GM12878 (cell line): ENCODE results near the gene KBTBD13. TPM values are rescaled to one million over a fixed set of nuclear protein-coding genes. Genes with fewer than 3 reads are reported as not detected.

Source experiments
- ATAC-seq: fragments of 200-7000 bp; cut with Tn5 transposase; 3 replicates; pipeline ENCODE4 v1.9.1; 2020; ENCODE audit warnings: mild to moderate bottlenecking, moderate library complexity
- BruUV-seq: library from RNA; stranded (reverse); fragments of 400-500 nt; replicated peaks from 2 replicates; lab custom pipeline; 2021; lab: Mats Ljungman, UMichigan
- CTCF ChIA-PET: fragments of 300-600 bp; sonication (Branson Sonifier 250); formaldehyde crosslinking; extraction: SDS; loops from one replicate; lab custom pipeline; 2021; ENCODE audit warnings: inconsistent platforms; lab: Yijun Ruan, JAX
- POLR2A ChIA-PET: fragments of 350-600 bp; formaldehyde crosslinking; extraction: SDS; loops from one replicate; lab custom pipeline; 2021; ENCODE audit warnings: inconsistent platforms; lab: Charles Lee
- RAD21 ChIA-PET: fragments of 300-600 bp; sonication (Branson Sonifier 250); formaldehyde crosslinking; loops from one replicate; lab custom pipeline; 2023; ENCODE audit warnings: antibody characterized with exemption; ENCODE audit not compliant: unreplicated experiment; lab: Charles Lee
- SMC1A ChIA-PET: fragments of 300-600 bp; sonication (Branson Sonifier 250); formaldehyde crosslinking; loops from one replicate; lab custom pipeline; 2023; ENCODE audit not compliant: unreplicated experiment, uncharacterized antibody; lab: Charles Lee
- DNase-seq: peaks from one replicate; pipeline ENCODE4 v3.0.0-alpha.2; 2011; ENCODE audit warnings: low read depth, low spot score
- FAIRE-seq: peaks from 3 replicates; lab custom pipeline; 2011; peaks lifted over from hg19 to GRCh38; lab: Jason Lieb, UNC
- H2AFZ ChIP-seq: 2 replicates; pipeline ENCODE4 v1.6.0; 2011; ENCODE audit warnings: low read depth, low read length, control low read depth; ENCODE audit not compliant: control insufficient read depth
- H3K27ac ChIP-seq: 2 replicates; pipeline ENCODE4 v1.5.1; 2011; ENCODE audit warnings: control low read depth; ENCODE audit not compliant: control insufficient read depth, insufficient read depth
- H3K27me3 ChIP-seq, 2 experiments: replicated peaks in 1 of 2; 2 replicates each; pipeline versions ENCODE4 v1.6.0 to v1.6.1; 2011; ENCODE audit warnings: low read length in 1 of 2; ENCODE audit not compliant: control insufficient read depth in 2 of 2, insufficient read depth in 2 of 2
- H3K36me3 ChIP-seq, 2 experiments: 2 replicates each; pipeline ENCODE4 v1.5.1; 2011; ENCODE audit warnings: low read length in 1 of 2; ENCODE audit not compliant: control insufficient read depth in 2 of 2, insufficient read depth in 2 of 2
- H3K4me1 ChIP-seq: 2 replicates; pipeline ENCODE4 v1.6.1; 2011; ENCODE audit warnings: mild to moderate bottlenecking, low read length, moderate library complexity, mixed read lengths; ENCODE audit not compliant: control insufficient read depth, insufficient read depth
- H3K4me2 ChIP-seq: 2 replicates; pipeline ENCODE4 v1.6.0; 2011; ENCODE audit warnings: control low read depth; ENCODE audit not compliant: control insufficient read depth, insufficient read depth
- H3K4me3 ChIP-seq: fragments of 200-600 bp; sonication (generic); 2 replicates; pipeline ENCODE4 v1.5.1; 2016
- H3K79me2 ChIP-seq: 2 replicates; pipeline ENCODE4 v1.6.0; 2011; ENCODE audit warnings: low read length; ENCODE audit not compliant: control insufficient read depth, insufficient read depth
- H3K9ac ChIP-seq: 2 replicates; pipeline ENCODE4 v1.8.0; 2011; ENCODE audit warnings: low read length, control low read depth, mixed read lengths; ENCODE audit not compliant: control insufficient read depth, insufficient read depth
- H3K9me3 ChIP-seq: replicated peaks from 3 replicates; pipeline ENCODE4 v1.5.1; 2011; ENCODE audit warnings: mild to moderate bottlenecking, low read length; ENCODE audit not compliant: control insufficient read depth, insufficient read depth
- H4K20me1 ChIP-seq: 2 replicates; pipeline ENCODE4 v1.6.0; 2011; ENCODE audit not compliant: control insufficient read depth, insufficient read depth
- BHLHE40 ChIP-seq, 2 experiments: fragments of 450-650 bp in 1 of 2; IDR thresholded peaks; 2 replicates each; pipeline ENCODE4 v1.6.1; 2011 to 2017; ENCODE audit warnings: low read depth in 2 of 2, borderline replicate concordance in 1 of 2, improper control_type of control experiment in 1 of 2, low read length in 1 of 2, mild to moderate bottlenecking in 1 of 2
- HDAC6 ChIP-seq: fragments of 200-600 bp; sonication (generic); IDR thresholded peaks from one replicate; pipeline ENCODE4 v1.8.0; 2017; ENCODE audit warnings: antibody characterized with exemption; ENCODE audit not compliant: unreplicated experiment
- HDGF ChIP-seq: fragments of 450-650 bp; IDR thresholded peaks from 2 replicates; pipeline ENCODE4 v1.6.1; 2016; ENCODE audit warnings: antibody characterized with exemption
- KAT2A ChIP-seq: conservative IDR thresholded peaks from 2 replicates; pipeline ENCODE4 v1.6.1; 2011; ENCODE audit warnings: low read depth, low read length; ENCODE audit not compliant: control insufficient read depth
- KDM1A ChIP-seq: fragments of 200-600 bp; sonication (generic); IDR thresholded peaks from 2 replicates; pipeline ENCODE4 v1.6.1; 2016; ENCODE audit warnings: borderline replicate concordance
- POLR2A ChIP-seq: IDR thresholded peaks from 2 replicates; pipeline ENCODE4 v1.6.1; 2011; ENCODE audit warnings: low read depth, mild to moderate bottlenecking, low read length
- REST ChIP-seq: IDR thresholded peaks from 2 replicates; pipeline ENCODE4 v1.6.1; 2012; ENCODE audit warnings: mild to moderate bottlenecking, low read depth, low read length
- SKIL ChIP-seq: fragments of 450-650 bp; IDR thresholded peaks from 2 replicates; pipeline ENCODE4 v1.6.1; 2017; ENCODE audit warnings: mild to moderate bottlenecking, low read depth, inconsistent platforms; ENCODE audit not compliant: poor library complexity, severe bottlenecking
- ZSCAN29 ChIP-seq: fragments of 450-650 bp; IDR thresholded peaks from 2 replicates; pipeline ENCODE4 v1.6.1; 2017; ENCODE audit warnings: mild to moderate bottlenecking, moderate library complexity
- WGBS: methylation state at CpG from one replicate; pipeline ENCODE4 v1.1.6; 2016; ENCODE audit warnings: low lambda C conversion rate; ENCODE audit not compliant: insufficient replicate concordance, insufficient coverage; ENCODE audit errors: missing lambda C conversion rate; 5-methylcytosine and 5-hydroxymethylcytosine counted together
- in situ Hi-C: fragments of 300-500 bp; cut with MboI; formaldehyde crosslinking; loops from 9 replicates; pipeline ENCODE4 v1.14.3; 2018; ENCODE audit warnings: mixed read lengths
- intact Hi-C: fragments of 100-400 bp; cut with micrococcal nuclease; formaldehyde crosslinking; loops from one replicate; pipeline ENCODE4 v1.14.2; 2022; ENCODE audit not compliant: unreplicated experiment
- polyA plus RNA-seq, 11 experiments: library from polyadenylated mRNA; depleted of rRNA in 4 of 11; unstranded in 6 of 11; stranded (reverse) in 5 of 11; fragments of >200 nt; fragmentation: Nextera tagmentation in 4 of 11; fragmentation: Illumina TruSeq in 1 of 11; extraction: Ambion mirVana in 4 of 11; extraction: Trizol in 1 of 11; gene quantifications; 1 replicate in 1 of 11; 2 replicates in 10 of 11; pipeline versions ENCODE4 v1.2.1 to v1.2.3, GENCODE V29; 2011 to 2016; ENCODE audit warnings: inconsistent platforms in 2 of 11, missing spikeins in 2 of 11, low read depth in 1 of 11
- total RNA-seq, 4 experiments: library from RNA; depleted of rRNA in 3 of 4; stranded (reverse); fragments of >200 nt in 3 of 4; fragmentation: Illumina TruSeq in 1 of 4; extraction: Trizol in 1 of 4; gene quantifications; 2 replicates each; pipeline versions ENCODE4 v1.2.1 to v1.2.3, GENCODE V29; 2013 to 2021
- TF ChIP-seq, protein P1 (sequence below): IDR thresholded peaks from 2 replicates; pipeline ENCODE4 v1.6.1; 2011; ENCODE audit warnings: mild to moderate bottlenecking, low read depth, low read length, moderate library complexity; ENCODE audit not compliant: insufficient replicate concordance
- TF ChIP-seq, protein P2 (sequence below): fragments of 450-650 bp; IDR thresholded peaks from 2 replicates; pipeline ENCODE4 v1.6.1; 2014; ENCODE audit warnings: mild to moderate bottlenecking

Gene KBTBD13
- total and polyA plus RNA-seq, 10 of the 15 experiments (the other 5 are each of a cell fraction or from before 2014, with no cell fraction given): 0.06 TPM; not detected in 9

GRCh38 chr15:65100442-65100841, 23.9 kb downstream of the KBTBD13 start:
- no peak for DNase-seq
- H3K79me2 ChIP-seq: no peaks in the 10 kb centered on the region
- ChIA-PET CTCF (interaction anchor here (1.1 to 2.1 kb wide), 7 partner anchors 14 to 368 kb away, joined by 3 to 18 read pairs (median 10); partner anchors contain the start of gene UBAP1L), RAD21 (interaction anchor here (0.5 kb wide), 1 partner anchor 48 kb away, joined by 4 read pairs; no protein-coding TSS in a partner anchor), SMC1A (interaction anchor here (1.1 to 1.3 kb wide), 2 partner anchors 145 to 290 kb away, joined by 3 read pairs; no protein-coding TSS in a partner anchor), POLR2A (no interaction called here)
- no peak overlapping the region for H2AFZ ChIP-seq
- FAIRE-seq: no peak
- peaks cover 3 to 10% of the 10 kb centered on the region in 2 experiments; a peak in 3 of 4 replicates for H3K36me3 ChIP-seq
- 86% methylated on average over 6 of the region's 7 CpGs for WGBS
- no peak overlapping the region for H3K4me2 ChIP-seq
- H4K20me1 ChIP-seq: no peaks in the 10 kb centered on the region
- TF ChIP-seq ZSCAN29: no peak
- TF ChIP-seq, protein P1, sequence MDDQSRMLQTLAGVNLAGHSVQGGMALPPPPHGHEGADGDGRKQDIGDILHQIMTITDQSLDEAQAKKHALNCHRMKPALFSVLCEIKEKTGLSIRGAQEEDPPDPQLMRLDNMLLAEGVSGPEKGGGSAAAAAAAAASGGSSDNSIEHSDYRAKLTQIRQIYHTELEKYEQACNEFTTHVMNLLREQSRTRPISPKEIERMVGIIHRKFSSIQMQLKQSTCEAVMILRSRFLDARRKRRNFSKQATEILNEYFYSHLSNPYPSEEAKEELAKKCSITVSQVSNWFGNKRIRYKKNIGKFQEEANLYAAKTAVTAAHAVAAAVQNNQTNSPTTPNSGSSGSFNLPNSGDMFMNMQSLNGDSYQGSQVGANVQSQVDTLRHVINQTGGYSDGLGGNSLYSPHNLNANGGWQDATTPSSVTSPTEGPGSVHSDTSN: no peak
- no peak for TF ChIP-seq SKIL
- no peak for TF ChIP-seq HDGF
- no peak for TF ChIP-seq KDM1A
- no peak for TF ChIP-seq BHLHE40 (IDR thresholded peaks at IDR 0.05; ENCODE audit: borderline replicate concordance in 1 of 2, low read depth in 2 of 2, low read length in 1 of 2)
- TF ChIP-seq KAT2A: no peak
- no peak for TF ChIP-seq REST
- TF ChIP-seq HDAC6: no peak
- no peak for TF ChIP-seq POLR2A
- TF ChIP-seq, protein P2, sequence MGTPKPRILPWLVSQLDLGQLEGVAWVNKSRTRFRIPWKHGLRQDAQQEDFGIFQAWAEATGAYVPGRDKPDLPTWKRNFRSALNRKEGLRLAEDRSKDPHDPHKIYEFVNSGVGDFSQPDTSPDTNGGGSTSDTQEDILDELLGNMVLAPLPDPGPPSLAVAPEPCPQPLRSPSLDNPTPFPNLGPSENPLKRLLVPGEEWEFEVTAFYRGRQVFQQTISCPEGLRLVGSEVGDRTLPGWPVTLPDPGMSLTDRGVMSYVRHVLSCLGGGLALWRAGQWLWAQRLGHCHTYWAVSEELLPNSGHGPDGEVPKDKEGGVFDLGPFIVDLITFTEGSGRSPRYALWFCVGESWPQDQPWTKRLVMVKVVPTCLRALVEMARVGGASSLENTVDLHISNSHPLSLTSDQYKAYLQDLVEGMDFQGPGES: no peak
- no peak for ATAC-seq
- H3K4me3 ChIP-seq: no peak overlapping the region
- no peaks in the 10 kb centered on the region for H3K9me3 ChIP-seq
- no TSS peak for BruUV-seq
- H3K27ac ChIP-seq: no peak overlapping the region
- in situ Hi-C loops: no loop called here
- no peaks in the 10 kb centered on the region for H3K4me1 ChIP-seq
- no peaks in the 10 kb centered on the region for H3K27me3 ChIP-seq
- intact Hi-C loops: no loop called here
- H3K9ac ChIP-seq: no peak overlapping the region
